Smooth muscle cell (in vitro differentiated cells): ENCODE data around the gene HOXD10. TPM values are rescaled to one million over a fixed set of nuclear protein-coding genes. Genes with fewer than 3 reads are reported as not detected.

Experiments
- DNase-seq: peaks from one replicate; lab custom pipeline; 2025; ENCODE audit not compliant: unreplicated experiment; lab: John Stamatoyannopoulos, UW
- H2AFZ ChIP-seq: fragments of 200-600 bp; sonication (generic); 2 replicates; pipeline ENCODE4 v1.6.0; 2016; ENCODE audit warnings: antibody characterized with exemption, low read depth, mild to moderate bottlenecking
- H3F3A ChIP-seq: fragments of 200-600 bp; sonication (generic); 2 replicates; pipeline ENCODE4 v1.6.0; 2017; ENCODE audit warnings: antibody characterized with exemption, low read depth
- H3K27ac ChIP-seq: fragments of 200-600 bp; sonication (generic); 2 replicates; pipeline ENCODE4 v1.5.1; 2016; ENCODE audit warnings: low read depth, mild to moderate bottlenecking
- H3K27me3 ChIP-seq: fragments of 200-600 bp; sonication (generic); 2 replicates; pipeline ENCODE4 v1.6.1; 2016; ENCODE audit warnings: low read depth, mild to moderate bottlenecking
- H3K36me3 ChIP-seq: fragments of 200-600 bp; sonication (generic); 2 replicates; pipeline ENCODE4 v1.5.1; 2016; ENCODE audit warnings: low read depth
- H3K4me1 ChIP-seq: fragments of 200-600 bp; sonication (generic); 2 replicates; pipeline ENCODE4 v1.5.1; 2016; ENCODE audit warnings: low read depth
- H3K4me2 ChIP-seq: fragments of 200-600 bp; sonication (generic); 2 replicates; pipeline ENCODE4 v1.6.0; 2016; ENCODE audit warnings: mild to moderate bottlenecking
- H3K4me3 ChIP-seq: fragments of 200-600 bp; sonication (generic); 2 replicates; pipeline ENCODE4 v1.5.1; 2016; ENCODE audit warnings: mild to moderate bottlenecking
- H3K79me2 ChIP-seq: fragments of 200-600 bp; sonication (generic); 2 replicates; pipeline ENCODE4 v1.6.0; 2016; ENCODE audit warnings: low read depth, mild to moderate bottlenecking
- H3K9ac ChIP-seq: fragments of 200-600 bp; sonication (generic); 2 replicates; pipeline ENCODE4 v1.6.0; 2016; ENCODE audit warnings: low read depth
- H3K9me3 ChIP-seq: fragments of 200-600 bp; sonication (generic); replicated peaks from 2 replicates; pipeline ENCODE4 v1.5.1; 2016; ENCODE audit warnings: low read depth
- H4K20me1 ChIP-seq: fragments of 200-600 bp; sonication (generic); 2 replicates; pipeline ENCODE4 v1.6.0; 2016; ENCODE audit warnings: low read depth
- WGBS: methylation state at CpG from one replicate; pipeline ENCODE4 v1.1.7; 2016; ENCODE audit warnings: low lambda C conversion rate; 5-methylcytosine and 5-hydroxymethylcytosine counted together
- polyA plus RNA-seq: library from polyadenylated mRNA; unstranded; fragments of >200 nt; fragmentation: Nextera tagmentation; extraction: Ambion mirVana; gene quantifications from 2 replicates; pipeline ENCODE4 v1.2.1, GENCODE V29; 2016
- total RNA-seq: library from RNA; depleted of rRNA; stranded (reverse); fragments of >200 nt; gene quantifications from 2 replicates; pipeline ENCODE4 v1.2.3, GENCODE V29; 2014
- TF ChIP-seq, protein P1 (sequence below): fragments of 200-600 bp; sonication (generic); IDR thresholded peaks from 2 replicates; pipeline ENCODE4 v1.5.1; 2017; ENCODE audit warnings: borderline replicate concordance, mild to moderate bottlenecking, antibody characterized with exemption; ENCODE audit not compliant: insufficient read depth, poor library complexity, severe bottlenecking

Gene HOXD10
- total and polyA plus RNA-seq, 2 experiments from 2014 or later: 9.9 to 11.4 TPM

DNA sequence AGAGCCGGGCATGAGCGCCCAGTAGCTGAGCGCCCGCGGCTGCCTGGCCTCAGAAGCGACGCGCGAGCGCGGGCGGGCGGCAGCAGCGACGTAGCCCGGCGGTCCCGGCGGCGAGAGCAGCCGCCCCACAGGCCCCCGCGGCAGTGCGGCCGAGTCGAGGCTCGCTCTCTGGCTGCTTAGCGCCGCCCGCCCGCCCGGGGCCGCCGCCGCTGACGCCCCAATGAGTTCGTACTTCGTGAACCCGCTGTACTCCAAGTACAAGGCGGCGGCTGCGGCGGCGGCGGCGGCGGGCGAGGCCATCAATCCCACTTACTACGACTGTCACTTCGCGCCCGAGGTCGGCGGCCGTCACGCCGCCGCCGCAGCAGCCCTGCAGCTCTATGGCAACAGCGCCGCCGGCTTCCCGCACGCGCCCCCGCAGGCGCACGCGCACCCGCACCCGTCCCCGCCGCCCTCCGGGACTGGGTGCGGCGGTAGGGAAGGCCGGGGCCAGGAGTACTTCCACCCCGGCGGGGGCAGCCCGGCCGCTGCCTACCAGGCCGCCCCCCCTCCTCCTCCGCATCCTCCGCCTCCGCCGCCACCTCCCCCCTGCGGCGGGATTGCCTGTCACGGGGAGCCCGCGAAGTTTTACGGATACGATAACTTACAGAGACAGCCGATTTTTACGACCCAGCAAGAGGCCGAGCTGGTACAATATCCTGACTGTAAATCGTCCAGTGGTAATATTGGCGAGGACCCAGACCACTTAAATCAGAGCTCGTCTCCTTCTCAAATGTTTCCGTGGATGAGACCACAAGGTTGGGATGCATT is 13.8 kb downstream of the HOXD10 start:
- no peaks in the 10 kb centered on the region for H3K9me3 ChIP-seq
- H3K27ac ChIP-seq: no peak overlapping the region
- H3K36me3 ChIP-seq: no peaks in the 10 kb centered on the region
- DNase-seq: no peak
- H3K4me3 ChIP-seq: peak overlapping the region; percentile 54
- H3K4me1 ChIP-seq: peaks cover 7% of the 10 kb centered on the region
- H3K9ac ChIP-seq: no peak overlapping the region
- TF ChIP-seq, protein P1, sequence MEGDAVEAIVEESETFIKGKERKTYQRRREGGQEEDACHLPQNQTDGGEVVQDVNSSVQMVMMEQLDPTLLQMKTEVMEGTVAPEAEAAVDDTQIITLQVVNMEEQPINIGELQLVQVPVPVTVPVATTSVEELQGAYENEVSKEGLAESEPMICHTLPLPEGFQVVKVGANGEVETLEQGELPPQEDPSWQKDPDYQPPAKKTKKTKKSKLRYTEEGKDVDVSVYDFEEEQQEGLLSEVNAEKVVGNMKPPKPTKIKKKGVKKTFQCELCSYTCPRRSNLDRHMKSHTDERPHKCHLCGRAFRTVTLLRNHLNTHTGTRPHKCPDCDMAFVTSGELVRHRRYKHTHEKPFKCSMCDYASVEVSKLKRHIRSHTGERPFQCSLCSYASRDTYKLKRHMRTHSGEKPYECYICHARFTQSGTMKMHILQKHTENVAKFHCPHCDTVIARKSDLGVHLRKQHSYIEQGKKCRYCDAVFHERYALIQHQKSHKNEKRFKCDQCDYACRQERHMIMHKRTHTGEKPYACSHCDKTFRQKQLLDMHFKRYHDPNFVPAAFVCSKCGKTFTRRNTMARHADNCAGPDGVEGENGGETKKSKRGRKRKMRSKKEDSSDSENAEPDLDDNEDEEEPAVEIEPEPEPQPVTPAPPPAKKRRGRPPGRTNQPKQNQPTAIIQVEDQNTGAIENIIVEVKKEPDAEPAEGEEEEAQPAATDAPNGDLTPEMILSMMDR: no peak
- no peaks in the 10 kb centered on the region for H3K79me2 ChIP-seq
- 1% methylated on average over 56 of the region's 100 CpGs for WGBS
- H3F3A ChIP-seq: no peaks in the 10 kb centered on the region
- H4K20me1 ChIP-seq: no peaks in the 10 kb centered on the region
- H3K27me3 ChIP-seq: peaks cover 98% of the 10 kb centered on the region
- peak overlapping the region; percentile 15 for H2AFZ ChIP-seq
- H3K4me2 ChIP-seq: peak overlapping the region; percentile 87

DNA sequence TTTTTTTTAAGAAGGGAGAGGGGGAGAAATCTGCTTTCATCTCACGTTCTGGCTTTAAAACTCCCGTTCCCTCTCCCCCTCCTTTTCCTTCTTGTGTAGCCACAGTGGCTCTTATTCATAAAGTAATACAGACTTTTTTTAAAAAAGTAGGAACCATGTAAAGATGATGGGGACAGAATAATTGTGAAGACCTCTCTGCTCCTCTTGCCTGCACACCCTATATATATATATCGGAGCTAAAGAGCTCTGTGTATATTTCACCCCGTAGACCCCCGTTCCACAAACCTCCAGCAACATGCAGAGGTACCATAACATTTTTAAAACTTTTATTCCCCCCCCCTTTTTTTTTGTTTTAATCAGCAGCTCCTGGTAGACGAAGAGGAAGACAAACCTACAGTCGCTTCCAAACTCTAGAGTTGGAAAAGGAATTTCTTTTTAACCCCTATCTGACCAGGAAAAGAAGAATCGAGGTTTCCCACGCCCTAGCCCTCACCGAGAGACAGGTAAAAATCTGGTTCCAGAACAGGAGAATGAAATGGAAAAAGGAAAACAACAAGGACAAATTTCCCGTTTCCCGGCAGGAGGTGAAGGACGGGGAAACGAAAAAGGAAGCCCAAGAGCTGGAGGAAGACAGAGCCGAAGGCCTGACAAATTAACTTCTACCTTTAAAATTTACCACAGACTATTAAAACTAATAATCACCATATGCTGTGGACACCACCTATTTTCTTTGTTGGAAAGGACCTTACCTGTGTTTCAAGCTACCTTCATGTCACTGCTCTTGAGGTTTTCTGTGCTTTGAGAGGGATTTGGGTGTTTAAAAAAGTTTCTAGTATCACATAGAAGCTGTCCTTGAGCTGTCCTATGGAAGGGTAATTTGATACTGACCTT is 14.6 kb downstream of the HOXD10 start:
- Histone ChIP-seq H3F3A (no peaks in the 10 kb centered on the region), H3K36me3 (no peaks in the 10 kb centered on the region), H3K4me3 (peak overlapping the region; percentile 54), H3K79me2 (no peaks in the 10 kb centered on the region), H3K9me3 (no peaks in the 10 kb centered on the region), H3K9ac (no peak overlapping the region), H3K4me2 (peak overlapping the region; percentile 87), H3K4me1 (peaks cover 7% of the 10 kb centered on the region), H4K20me1 (no peaks in the 10 kb centered on the region), H2AFZ (no peak overlapping the region), H3K27ac (no peak overlapping the region), H3K27me3 (peaks cover 98% of the 10 kb centered on the region)
- TF ChIP-seq, protein P1: no peak
- WGBS: 31% methylated on average over 15 of the region's 15 CpGs
- DNase-seq: no peak

DNA sequence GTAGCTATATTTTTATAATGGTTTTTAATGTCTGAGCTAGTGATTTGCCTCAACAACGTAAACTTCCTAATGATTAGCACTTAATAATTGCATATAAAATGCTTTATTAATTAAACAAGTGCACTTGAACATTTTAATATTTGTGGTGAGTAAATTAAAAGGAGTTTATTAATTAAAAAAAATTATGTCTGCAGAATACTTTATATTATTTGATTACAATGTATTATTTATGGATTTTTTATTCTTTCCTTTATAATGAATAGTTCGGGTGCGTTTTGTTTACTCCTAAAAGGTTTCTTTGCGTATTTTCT is 15.2 kb downstream of the HOXD10 start:
- Histone ChIP-seq H3K4me1 (peaks cover 7% of the 10 kb centered on the region), H4K20me1 (no peaks in the 10 kb centered on the region), H3K79me2 (no peaks in the 10 kb centered on the region), H3K27ac (no peak overlapping the region), H2AFZ (no peak overlapping the region), H3K9me3 (no peaks in the 10 kb centered on the region), H3K4me3 (peak overlapping the region; percentile 37), H3K36me3 (no peaks in the 10 kb centered on the region), H3K4me2 (peak overlapping the region; percentile 84), H3K9ac (no peak overlapping the region), H3F3A (no peaks in the 10 kb centered on the region), H3K27me3 (peaks cover 98% of the 10 kb centered on the region)
- DNase-seq: no peak
- TF ChIP-seq, protein P1: no peak
- WGBS: 34% methylated on average over 4 of the region's 4 CpGs
